Measurements from ENCODE around the gene RSPH9.
"Not testable (repeated sequence)": the region's sequence is repeated elsewhere in the genome, so short reads cannot be mapped to it uniquely, and the experiment has no call there.

Gene RSPH9

DNA sequence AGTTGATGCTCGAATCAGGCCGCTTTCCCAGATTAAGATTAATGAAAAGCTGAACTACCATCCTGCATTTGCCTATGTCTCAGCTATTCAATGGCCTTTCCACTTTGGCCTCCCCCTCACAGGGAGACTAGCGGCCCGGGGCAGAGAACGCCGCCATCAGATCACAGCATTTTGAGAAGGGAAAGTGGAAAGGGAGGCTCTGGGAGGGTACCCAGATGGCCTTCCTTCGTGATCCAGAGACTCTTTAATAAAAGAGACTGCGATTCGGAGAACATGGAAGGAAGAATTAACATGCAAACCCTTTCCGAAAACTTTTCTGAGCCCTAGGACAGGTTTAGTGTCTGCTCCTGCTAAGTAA, 42.2 kb downstream of the RSPH9 start:
- DNase-seq (ENCODE audit: low read depth in 2 of 2), result no peak

DNA sequence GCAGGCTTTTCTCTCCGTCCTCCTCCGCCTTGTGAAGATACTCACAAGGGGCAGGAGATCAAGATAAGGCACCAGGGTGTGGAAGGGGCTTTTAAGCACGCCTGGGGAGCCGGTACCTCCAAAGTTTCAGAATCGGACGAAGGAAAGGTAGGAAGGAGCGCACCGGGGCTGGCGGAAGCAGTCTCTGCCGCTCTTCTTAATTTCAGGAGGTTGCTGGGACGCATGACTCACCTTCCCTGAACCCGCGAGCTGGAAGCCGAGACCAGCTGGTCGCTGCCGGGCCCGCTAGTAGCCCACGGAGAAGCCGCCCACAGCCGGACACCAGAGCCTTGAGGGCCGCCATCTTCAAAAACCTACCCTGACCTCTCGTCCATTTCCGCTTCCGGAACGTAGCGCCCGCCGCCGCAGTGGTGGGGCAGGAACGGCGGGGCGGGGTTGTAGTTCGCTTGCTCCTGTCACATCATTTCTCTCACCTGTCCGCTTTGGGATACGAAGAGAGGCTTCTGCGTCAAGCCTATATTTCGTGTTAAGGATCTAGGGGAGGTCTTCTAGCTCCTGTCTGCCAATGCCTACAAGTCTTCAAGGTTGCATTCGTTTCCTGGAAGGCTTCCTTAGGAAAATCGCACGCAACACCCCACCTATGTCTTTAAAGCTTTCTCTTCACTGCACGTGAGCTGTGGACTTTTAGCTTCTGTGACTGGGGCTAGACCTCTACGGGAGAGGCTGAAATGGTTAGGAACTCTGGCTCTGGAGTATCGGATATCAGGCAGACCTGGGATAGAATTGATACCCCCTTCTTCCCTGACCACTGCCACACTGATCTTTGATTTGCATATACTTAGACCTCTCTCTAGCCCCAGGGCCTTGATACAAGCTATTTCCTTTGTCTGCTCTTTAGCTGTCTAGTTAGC, 42.9 kb downstream of the RSPH9 start, which contains the start of gene MRPS18A:
MRPS18A (minus strand) TSS at position 355 of the 911 bp plus-strand sequence; CDS start at position 343, 12 bp downstream.
- DNase-seq (ENCODE audit: low read depth in 2 of 2), result peak; percentile 55 to 70

DNA sequence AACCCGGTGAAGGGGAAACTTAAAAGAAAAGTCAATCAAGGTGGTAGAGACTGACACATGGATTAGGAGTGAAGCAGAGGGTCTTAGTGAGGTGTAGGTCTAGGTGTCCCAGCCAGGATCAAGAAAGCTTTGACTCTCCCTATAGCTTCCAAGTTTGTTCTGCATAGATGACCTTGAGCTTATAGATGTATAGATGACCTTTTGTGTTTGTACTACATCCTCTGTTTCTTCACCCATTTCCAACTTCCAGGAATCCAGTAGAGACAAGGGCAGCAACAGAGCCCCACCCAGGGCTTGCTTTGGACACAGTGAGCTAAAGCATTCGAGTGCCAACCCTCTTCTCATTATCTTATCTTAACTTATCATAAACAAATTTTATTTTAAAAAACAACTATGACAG, 44.6 kb downstream of the RSPH9 start:
- DNase-seq (ENCODE audit: low read depth in 2 of 2), result no peak

DNA sequence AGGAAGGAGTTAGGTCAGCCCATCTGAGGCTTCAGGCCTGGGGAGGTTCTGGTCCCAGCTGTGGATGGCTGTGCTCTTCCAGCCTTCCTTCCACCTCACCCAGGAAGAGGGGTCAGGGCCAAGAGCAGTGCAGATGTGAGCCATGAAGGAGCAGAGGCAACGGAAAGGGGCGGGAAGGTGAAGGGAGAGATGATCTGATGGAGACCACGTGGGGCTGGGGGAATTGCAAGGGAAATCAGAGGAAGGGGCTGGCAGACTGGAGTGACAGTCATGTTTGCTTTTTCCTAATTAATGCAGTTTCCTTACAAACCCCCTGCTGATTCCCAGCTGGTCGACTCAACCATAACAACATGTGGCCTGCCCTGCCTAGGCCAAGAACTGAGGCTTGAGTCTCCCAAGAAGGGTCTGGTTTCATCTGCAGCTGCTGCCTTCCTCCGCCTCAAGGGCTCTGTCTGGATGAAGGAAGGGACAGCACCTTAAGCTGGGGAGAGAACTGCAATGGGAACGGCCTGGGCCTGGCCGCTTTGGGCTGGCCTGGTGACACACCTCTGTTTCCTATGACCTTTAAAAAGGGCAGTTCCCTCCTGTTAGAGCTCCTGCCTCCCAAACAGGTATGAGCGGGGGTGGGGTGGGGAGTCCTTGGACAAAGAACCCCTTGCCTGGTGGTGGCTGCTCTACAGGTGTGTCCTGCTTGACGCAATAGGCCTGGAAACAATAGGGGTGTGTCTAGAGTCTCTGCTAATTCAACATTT, 50.6 kb downstream of the RSPH9 start:
- DNase-seq (ENCODE audit: low read depth in 2 of 2), result no peak

DNA sequence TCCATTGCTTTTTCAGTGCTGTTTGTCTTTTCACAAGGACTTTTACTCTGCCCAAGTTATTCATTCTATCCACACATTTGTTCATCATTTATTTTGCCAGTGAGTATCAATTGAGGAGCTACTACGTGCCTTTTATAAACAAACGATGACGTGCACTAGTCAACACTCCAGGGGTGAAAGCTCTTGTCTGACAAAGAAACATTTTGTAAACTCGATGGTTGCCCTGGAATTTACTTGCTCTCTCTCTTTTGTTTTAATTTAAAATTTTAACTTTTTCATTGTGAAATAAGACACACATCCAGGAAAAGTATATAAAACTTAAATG, 51.1 kb downstream of the RSPH9 start:
- no peak for DNase-seq (ENCODE audit: low read depth in 2 of 2)

DNA sequence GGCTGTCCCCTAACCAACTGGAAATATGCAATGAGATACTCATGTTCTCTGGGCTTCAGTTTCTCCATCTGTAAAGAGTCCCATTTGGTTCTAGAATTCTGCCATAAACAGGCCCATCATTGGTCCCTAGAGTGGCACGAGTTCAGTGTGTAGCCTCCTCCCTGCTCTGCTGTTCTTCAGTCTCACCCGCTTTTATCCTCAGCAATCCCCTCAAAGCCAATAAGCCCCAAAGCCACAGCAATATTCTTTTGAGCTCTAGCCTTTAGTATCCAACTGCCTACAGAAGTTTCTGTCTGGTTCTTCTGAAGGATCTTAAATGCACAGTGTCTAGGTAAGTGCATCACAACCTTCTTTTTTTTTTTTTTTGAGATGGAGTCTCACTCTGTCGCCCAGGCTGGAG, 52.6 kb downstream of the RSPH9 start:
- DNase-seq (ENCODE audit: low read depth in 2 of 2), result no peak

DNA sequence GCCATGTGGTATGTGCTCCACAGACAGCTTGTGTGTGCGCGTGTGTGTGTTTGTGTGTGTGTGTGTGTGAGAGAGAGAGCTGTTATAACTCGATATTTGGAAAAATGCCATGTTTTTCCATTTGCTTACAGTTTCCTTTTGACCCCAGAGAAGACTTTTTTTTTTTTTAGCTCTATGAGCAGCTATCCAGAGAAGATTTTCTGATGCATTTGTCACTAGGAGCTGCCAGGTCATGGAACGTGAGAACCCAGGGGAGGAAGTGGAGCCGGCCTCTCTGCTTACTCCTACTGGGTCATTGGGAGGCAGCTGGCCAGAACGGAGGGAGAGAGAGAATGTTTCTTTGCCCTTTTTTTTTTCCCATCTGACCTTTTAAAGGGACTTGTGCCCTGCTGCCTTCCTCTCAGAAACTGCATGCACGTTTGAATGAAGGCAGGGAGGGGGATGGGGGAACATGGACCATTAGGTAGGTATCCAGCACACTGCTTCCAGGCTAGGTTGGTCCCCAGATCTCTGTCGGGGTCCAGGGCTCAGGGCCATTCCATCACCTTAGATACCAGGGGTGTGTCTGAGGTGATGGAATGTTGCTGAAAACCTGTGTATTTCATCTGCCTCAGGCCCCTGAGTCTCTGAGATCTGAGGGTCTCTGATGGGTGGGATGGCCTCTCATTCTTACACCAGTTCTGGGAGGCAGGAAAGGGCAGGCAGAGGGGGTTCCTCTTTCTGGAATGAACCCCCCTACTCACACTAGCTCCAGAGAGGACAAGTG, 53.9 kb downstream of the RSPH9 start:
- DNase-seq (ENCODE audit: low read depth in 2 of 2), result no peak

DNA sequence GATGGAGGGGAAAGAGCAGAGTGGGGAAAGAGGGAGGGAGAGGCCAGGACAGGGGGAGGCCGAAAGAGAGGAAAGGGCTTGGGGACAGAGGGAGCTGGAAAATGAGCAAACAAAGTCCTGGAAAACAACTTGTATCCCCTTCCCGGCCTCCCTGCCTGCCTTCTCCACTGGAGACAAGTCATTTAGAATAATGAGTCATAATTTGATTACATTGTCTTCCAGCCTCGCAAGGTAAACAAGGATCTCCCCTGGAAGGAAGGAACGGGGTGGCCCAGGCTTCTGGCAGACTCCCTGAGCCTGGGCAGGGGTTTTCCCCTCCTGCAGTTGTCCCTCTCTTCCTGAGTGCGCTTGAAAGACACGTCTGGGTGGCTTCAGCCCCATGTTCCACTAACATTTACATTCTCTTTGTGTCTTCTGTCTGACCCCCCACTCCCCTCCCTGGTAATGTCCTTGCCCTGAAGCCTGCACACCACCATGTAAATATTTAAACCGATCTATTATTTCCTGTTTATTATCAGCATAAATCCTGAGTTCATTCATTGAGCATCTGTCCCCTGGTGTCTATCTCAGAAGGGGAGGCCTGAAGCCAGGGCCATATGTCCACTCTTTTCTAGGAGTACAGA, 54.8 kb downstream of the RSPH9 start:
- no peak for DNase-seq (ENCODE audit: low read depth in 2 of 2)

DNA sequence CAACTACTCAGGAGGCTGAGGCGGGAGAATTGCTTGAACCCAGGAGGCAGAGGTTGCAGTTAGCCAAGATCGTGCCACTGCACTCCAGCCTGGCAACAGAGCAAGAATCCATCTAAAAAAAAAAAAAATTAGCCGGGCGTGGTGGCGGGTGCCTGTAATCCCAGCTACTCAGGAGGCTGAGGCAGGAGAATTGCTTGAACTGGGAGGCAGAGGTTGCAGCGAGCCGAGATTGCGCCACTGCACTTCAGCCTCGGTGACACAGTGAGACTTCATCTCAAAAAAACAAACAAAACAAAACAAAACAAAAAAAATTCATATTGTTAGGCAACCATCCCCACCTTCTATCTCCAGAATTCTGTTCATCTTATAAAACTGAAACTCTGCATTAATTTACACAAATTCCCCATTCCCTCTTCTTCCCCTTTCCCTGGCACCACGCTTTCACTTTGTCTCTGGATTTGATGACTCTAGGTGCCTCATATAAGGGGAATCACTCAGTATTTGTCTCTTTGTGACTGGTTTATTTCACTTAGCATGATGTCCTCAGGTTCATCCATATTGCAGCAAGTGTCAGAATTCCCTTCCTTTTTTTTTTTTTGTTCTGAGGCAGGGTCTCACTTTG, 56.2 kb downstream of the RSPH9 start:
- not testable (repeated sequence) for DNase-seq (ENCODE audit: low read depth in 2 of 2)

DNA sequence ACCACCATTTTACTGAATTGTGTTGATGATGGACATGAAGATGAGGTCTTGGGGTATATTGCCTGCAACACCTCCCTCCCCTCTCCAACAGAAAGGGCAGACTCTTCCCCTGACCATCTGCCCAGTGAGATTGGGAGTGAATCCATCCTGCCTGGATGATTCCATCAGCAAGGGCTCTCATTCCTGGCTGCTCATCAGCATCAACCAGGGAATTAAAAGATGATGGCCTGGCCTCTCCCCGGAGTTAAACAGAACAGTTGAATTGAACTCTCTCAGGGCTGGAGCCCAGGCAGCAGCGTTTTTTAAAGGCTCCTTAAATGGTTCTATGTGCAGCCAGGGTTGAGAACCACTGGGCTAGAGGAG, 57.3 kb downstream of the RSPH9 start:
- no peak for DNase-seq (ENCODE audit: low read depth in 2 of 2)

DNA sequence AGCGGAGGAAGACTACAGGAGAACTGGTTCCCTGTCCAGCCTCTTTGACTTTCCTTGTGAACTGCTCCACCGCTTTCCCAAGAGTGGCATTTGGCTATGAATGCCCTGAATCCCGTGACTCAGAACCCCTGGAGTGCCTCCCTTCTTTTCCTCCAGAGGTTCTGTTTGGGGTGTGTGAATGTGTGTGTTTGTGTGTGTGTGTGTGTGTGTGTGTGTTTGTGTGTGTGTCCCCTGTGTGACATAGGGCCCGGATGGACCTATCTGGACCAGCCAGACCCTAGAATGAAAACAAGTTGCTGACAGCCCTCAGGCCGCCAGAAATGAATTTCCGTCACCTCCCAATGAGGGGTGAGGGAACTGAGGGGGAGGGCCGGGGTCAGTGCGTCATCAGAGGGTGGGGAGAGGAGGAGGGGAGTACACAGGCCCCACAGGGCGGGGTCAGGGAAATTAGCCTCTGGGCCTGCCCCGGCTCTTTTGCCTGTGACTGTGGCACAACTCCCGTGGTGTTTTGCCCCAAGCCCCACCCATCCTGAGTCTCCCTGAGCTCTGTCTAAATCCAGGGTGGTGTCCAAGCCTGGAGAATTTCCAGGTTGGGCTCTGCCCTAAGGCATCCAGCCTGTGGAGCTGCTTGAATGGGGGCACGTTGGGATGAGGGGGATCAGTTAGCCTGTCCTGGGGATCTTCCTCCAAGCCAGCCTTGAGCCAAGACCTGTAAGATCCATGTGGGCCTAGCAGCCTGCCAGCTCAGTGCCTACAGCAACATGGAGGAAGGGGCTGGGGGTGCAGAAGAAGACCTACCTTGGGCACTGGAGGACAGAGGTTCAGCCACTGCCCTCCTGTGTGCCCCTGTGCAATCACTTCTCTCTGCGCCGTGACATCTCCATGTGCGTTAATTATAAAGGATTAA, 58.0 kb downstream of the RSPH9 start:
- peak in 1 of 2 donors; percentile 12 for DNase-seq (ENCODE audit: low read depth in 2 of 2)

DNA sequence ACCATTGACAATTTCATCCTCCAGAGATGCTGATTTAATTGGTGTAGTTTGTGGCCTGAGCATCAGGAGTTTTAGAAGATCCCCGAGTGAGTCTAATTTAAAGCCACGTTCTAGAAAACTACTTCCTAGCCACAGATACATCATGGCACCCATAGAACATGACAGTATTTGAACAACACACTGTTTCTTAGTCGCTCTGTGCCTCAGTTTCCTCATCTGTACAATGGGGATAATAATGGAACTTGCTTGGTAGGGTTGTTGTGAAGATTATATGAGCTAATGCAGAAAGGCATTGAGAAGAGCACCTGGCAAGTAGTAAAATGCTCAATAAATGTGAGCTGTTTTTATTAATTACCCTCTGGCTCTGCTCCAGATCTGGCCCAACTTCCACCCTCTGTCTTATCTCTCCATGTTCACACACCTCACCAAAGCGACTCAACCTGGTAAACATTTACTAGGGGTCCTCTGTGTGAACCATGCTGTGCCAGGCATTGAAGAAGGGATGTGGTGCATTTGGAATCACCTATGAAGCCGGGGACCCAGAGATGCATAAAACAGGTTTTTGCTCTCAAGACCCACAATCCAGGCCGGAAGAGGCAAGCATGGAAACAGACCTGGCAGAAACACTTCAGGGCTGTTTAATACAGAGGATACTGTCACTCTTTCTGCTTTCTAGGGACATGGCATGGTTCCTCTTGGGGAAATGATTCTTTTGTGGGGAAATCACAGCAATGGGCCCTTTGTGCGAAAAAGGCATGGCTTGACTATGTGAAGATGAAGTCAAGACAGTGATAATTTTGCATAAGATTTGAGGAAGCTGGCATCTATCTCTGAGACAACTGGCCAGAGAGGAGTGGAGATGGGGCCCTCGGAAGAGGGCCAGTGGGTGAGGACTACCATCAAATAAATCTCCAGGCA, 58.9 kb downstream of the RSPH9 start:
- DNase-seq (ENCODE audit: low read depth in 2 of 2), result no peak

DNA sequence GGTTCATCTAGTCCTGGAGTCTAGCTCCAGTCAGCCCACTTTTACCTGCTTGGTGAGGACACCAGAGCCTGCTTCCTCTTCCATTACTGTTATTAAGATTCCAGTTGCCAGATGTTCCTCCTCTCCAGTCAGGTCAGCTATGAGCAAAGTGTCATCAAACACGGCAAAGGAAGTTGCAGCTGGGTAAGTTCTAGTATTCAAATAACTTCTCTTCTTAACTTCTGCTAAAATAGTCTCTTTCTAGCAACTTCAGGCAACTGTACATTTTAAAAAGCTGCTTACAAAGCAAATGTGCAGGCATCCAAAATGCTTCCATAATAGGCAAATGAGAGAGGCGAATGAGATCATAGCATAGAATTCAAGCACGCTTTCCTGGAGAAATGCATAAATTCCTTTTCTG, 61.2 kb downstream of the RSPH9 start:
- no peak for DNase-seq (ENCODE audit: low read depth in 2 of 2)

DNA sequence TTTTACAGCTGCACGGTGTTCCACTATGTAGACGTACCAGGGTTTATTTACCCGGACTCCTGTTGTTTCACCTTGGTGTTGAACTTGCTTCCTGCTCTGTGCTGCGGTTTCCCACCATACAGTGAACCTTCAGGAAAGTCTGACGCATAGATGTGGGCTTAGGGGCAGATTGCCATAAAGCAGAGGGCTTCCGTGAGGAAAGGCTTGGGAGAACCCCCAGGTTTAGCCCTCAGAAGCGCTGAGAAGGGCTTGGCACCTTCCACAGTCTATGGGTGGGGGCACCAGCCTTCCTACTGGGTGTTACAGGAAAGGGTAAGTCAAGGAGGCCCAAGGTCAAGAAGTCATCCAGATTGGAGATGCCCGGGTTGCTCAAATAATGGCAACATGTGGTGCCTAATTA, 62.0 kb downstream of the RSPH9 start:
- no peak for DNase-seq (ENCODE audit: low read depth in 2 of 2)

DNA sequence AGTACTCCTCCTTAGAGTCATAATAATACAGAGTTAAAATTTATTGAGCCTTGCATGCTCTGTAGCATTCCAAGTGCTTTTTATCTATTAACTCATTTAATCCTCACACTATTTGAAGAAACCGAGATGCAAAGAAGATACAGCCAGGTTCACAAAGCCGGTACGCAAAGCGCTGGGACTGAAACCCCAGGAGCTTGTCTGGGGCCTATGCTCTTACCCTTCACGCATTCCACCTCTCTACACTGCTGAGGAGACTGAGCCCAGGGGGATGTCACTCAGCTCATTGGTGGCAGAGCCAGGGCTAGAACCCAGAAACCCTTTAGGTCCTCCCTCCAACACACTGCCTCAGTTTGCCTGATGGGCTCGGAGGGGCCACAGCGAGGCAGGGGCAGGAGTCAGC, 62.4 kb downstream of the RSPH9 start:
- no peak for DNase-seq (ENCODE audit: low read depth in 2 of 2)

DNA sequence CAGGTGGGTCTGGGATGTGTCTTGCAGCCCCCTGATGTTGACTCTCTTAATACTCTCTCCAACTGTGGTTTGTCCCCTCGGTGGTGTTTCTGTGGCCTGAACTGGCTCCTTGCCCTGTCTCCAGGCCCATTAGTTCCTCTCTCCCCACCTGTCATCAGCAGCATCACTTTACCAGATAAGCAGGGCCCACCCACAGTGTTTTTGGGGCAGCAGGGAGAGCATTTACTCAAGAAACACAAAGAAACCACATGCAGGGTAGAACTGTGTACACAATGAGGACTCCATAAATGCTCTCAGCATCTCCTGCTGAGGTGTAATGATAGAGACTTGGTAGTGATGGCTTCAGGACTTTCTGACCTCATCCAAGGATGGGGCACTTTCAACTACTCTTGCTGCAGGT, 62.9 kb downstream of the RSPH9 start:
- no peak for DNase-seq (ENCODE audit: low read depth in 2 of 2)

DNA sequence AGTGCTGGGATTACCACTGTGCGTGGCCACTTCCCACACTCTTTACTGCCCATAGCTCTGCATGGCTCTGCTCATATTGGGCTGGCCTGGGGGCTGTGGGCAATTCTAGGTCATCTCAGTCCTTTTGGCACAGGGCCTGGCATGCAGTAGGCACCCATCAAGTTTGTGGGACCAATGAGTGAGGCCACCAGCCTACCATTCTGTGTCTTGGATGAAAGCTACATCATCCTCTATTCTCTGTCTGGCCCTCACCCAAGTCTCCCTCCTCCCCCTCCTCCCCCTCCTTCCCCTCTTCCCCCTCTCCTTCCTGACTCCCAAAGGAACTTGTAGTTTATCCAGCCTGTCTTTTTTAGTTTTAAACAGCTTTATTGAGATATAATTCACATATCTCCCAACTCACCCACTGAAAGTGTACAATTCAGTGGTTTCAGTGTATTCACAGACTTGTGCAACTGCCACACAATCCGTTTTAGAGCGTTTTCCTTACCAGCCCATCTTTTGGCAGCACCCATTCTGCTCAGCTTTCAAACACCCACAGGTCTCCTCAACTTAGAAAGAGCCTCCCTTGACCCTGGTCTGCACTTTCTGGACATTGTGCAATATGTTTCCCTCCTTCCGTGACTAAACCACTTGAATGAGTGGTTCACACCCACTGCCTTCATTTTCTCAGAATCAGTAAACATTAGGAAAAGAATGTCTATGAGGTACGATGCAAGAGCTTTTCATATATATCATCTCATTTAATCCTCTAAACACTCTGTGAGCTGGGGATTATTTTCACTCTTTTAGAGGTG, 64.2 kb downstream of the RSPH9 start:
- no peak for DNase-seq (ENCODE audit: low read depth in 2 of 2)

DNA sequence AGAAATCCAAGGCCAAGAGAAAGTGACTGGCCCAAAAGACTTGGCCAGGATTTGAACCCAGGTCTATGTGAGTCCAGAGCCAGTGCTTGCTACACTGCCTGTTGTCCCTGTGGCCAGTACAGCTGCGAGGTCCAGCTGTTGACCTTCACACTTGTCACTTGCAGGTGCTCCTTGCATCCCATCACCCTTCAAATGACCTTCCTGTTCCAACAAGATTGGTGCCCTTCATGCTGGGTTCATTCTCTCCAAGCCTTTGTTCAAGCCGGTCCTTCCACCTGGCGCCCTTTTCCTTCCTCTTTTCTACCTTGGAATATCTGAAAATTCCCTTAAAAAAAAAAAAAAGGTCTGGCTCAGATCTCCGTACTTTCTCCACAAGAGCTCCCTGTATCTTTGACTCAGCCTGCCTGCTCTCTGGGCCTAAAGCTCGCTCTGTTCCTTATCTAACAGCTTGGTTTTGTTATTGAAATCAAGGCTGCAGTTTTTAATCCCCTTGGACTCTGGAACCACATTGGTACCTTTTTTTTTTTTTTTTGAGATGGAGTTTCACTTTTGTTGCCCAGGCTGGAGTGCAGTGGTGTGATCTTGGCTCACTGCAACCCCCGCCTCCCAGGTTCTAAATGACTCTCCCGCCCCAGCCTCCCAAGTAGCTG, 64.9 kb downstream of the RSPH9 start:
- DNase-seq (ENCODE audit: low read depth in 2 of 2), result no peak

Data from stimulated activated CD8-positive, alpha-beta memory T cell treated with anti-CD3 and anti-CD28 coated beads, Interleukin-7, amount 100 ng/mL, for 4 hours (primary cell).